SK-N-MC (cell line): ENCODE results near the gene CCRL2.

ENCODE experiments used
- EZH2 ChIP-seq: fragments of 200-600 bp; sonication (generic); IDR thresholded peaks from one replicate; pipeline ENCODE4 v1.6.1; 2017; ENCODE audit warnings: antibody characterized with exemption
- POLR2AphosphoS5 ChIP-seq: IDR thresholded peaks from 2 replicates; pipeline ENCODE4 v1.6.1; 2012; ENCODE audit warnings: mild to moderate bottlenecking, low read depth, low read length, borderline replicate concordance

GRCh38 chr3:46406443-46406787 lies 644 bp upstream of the CCRL2 start:
- TF ChIP-seq POLR2AphosphoS5: no peak
- no peak for TF ChIP-seq EZH2
